Esophagus muscularis mucosa (tissue), 4 donors: ENCODE measurements around the gene PPEF1. TPM values are rescaled to one million over a fixed set of nuclear protein-coding genes. Genes with fewer than 3 reads are reported as not detected.

ENCODE experiments used
- DNase-seq: peaks from one replicate; pipeline ENCODE4 v3.0.0-alpha.2; 2017; ENCODE audit errors: extremely low spot score
- H3K27ac ChIP-seq, 4 donors: fragments of 200-600 bp; sonication (generic); replicated peaks in 1 of 4; 1 replicate in 3 of 4; 2 replicates in 1 of 4; pipeline ENCODE4 v1.5.1; 2016 to 2019; ENCODE audit warnings: mild to moderate bottlenecking in 1 of 4
- H3K27me3 ChIP-seq, 4 donors: fragments of 200-600 bp; sonication (generic); one replicate each; pipeline versions ENCODE4 v1.5.1 to v1.6.0; 2016 to 2019
- H3K36me3 ChIP-seq, 4 donors: fragments of 200-600 bp; sonication (generic); one replicate each; pipeline ENCODE4 v1.5.1; 2016 to 2019
- H3K4me1 ChIP-seq, 4 donors: fragments of 200-600 bp; sonication (generic); one replicate each; pipeline ENCODE4 v1.5.1; 2016 to 2019
- H3K4me3 ChIP-seq, 4 donors: fragments of 200-600 bp; sonication (generic); 1 replicate in 2 of 4; 2 replicates in 2 of 4; pipeline ENCODE4 v1.5.1; 2016 to 2019; ENCODE audit warnings: mild to moderate bottlenecking in 4 of 4, moderate library complexity in 1 of 4
- H3K9me3 ChIP-seq, 4 donors: fragments of 200-600 bp; sonication (generic); 1 replicate in 3 of 4; 2 replicates in 1 of 4; pipeline ENCODE4 v1.5.1; 2016 to 2019
- CTCF ChIP-seq, 3 experiments: fragments of 200-600 bp in 2 of 3; fragments of 450-650 bp in 1 of 3; sonication (generic) in 2 of 3; IDR thresholded peaks; one replicate each; pipeline ENCODE4 v1.5.1; 2017 to 2019; ENCODE audit warnings: antibody characterized with exemption in 3 of 3, mild to moderate bottlenecking in 2 of 3, moderate library complexity in 1 of 3
- EP300 ChIP-seq: sonication (generic); formaldehyde crosslinking; IDR thresholded peaks from one replicate; pipeline ENCODE4 v1.6.1; 2017; ENCODE audit warnings: antibody characterized with exemption
- POLR2A ChIP-seq: fragments of 450-650 bp; IDR thresholded peaks from one replicate; pipeline ENCODE4 v1.6.1; 2017; ENCODE audit warnings: antibody characterized with exemption, moderate library complexity, mild to moderate bottlenecking, low read depth
- POLR2AphosphoS5 ChIP-seq, 2 donors: sonication (generic); formaldehyde crosslinking; IDR thresholded peaks; one replicate each; pipeline ENCODE4 v1.6.1; 2017; ENCODE audit warnings: antibody characterized with exemption in 2 of 2
- WGBS: methylation state at CpG from one replicate; pipeline ENCODE4 v1.1.5; 2018; 5-methylcytosine and 5-hydroxymethylcytosine counted together
- intact Hi-C: fragments of 100-400 bp; cut with DNase I; formaldehyde crosslinking; loops from one replicate; pipeline ENCODE4 v1.15.1; 2023
- total RNA-seq, 4 donors: library from RNA; depleted of rRNA; stranded (reverse); fragments of >200 nt; gene quantifications; one replicate each; pipeline versions ENCODE4 v1.1.0 to v1.2.1, GENCODE V29; 2016

PPEF1 gene
- 1 to 10 TPM in 1 of 4 donors, under 1 TPM in 3; 0.29 to 1.7 (median 0.54) TPM for total RNA-seq

GRCh38 chrX:18707426-18708049 lies at the start of gene PPEF1:
TSS of gene PPEF1 (plus strand) at chrX:18707645. CDS start at chrX:18707781, 136 bp downstream.
- Histone ChIP-seq H3K36me3 (no peaks in the 10 kb centered on the region), H3K27me3 (no peaks in the 10 kb centered on the region), H3K4me3 (no peak within 1 kb of the TSS), H3K9me3 (peaks cover 0 to 5% (median 0%) of the 10 kb centered on the region in 4 donors), H3K4me1 (peaks cover 0 to 5% (median 2%) of the 10 kb centered on the region in 4 donors), H3K27ac (no peak within 1 kb of the TSS)
- TF ChIP-seq POLR2AphosphoS5 (IDR thresholded peaks at IDR 0.05): no peak
- no peak for DNase-seq
- intact Hi-C loops: no loop called here
- WGBS: 53% methylated on average over 8 of the region's 8 CpGs

- 81% methylated on average over 12 of the region's 12 CpGs for WGBS
- DNase-seq: no peak
- Histone ChIP-seq H3K9me3 (no peaks in the 10 kb centered on the region), H3K27ac (no peak overlapping the region), H3K27me3 (no peaks in the 10 kb centered on the region), H3K36me3 (no peaks in the 10 kb centered on the region), H3K4me1 (no peaks in the 10 kb centered on the region), H3K4me3 (no peak overlapping the region)
- intact Hi-C loops: no loop called here
- no peak for TF ChIP-seq POLR2AphosphoS5 (IDR thresholded peaks at IDR 0.05)
- TF ChIP-seq EP300: no peak
- no peak for TF ChIP-seq POLR2A
- TF ChIP-seq CTCF (IDR thresholded peaks at IDR 0.05): no peak
Measured at GRCh38 chrX:18661273-18661672, 46.2 kb upstream of the PPEF1 start.

- intact Hi-C loops: no loop called here
- 80% methylated on average over 8 of the region's 8 CpGs for WGBS
Measured at GRCh38 chrX:18664947-18665346, 42.5 kb upstream of the PPEF1 start.

GRCh38 chrX:18666614-18667013 lies 40.8 kb upstream of the PPEF1 start:
- Histone ChIP-seq H3K4me3 (no peak overlapping the region), H3K9me3 (no peaks in the 10 kb centered on the region), H3K27ac (no peak overlapping the region), H3K36me3 (no peaks in the 10 kb centered on the region), H3K27me3 (no peaks in the 10 kb centered on the region), H3K4me1 (no peaks in the 10 kb centered on the region)
- intact Hi-C loops: no loop called here
- 83% methylated on average over 15 of the region's 15 CpGs for WGBS
- no peak for TF ChIP-seq POLR2AphosphoS5 (IDR thresholded peaks at IDR 0.05)
- no peak for TF ChIP-seq EP300
- TF ChIP-seq POLR2A: no peak
- no peak for TF ChIP-seq CTCF (IDR thresholded peaks at IDR 0.05)
- DNase-seq: no peak

More at GRCh38 chrX:18664947-18665346, 42.5 kb upstream of the PPEF1 start:
- no peak for DNase-seq
- no peak overlapping the region for H3K4me3 ChIP-seq
- no peaks in the 10 kb centered on the region for H3K4me1 ChIP-seq
- no peaks in the 10 kb centered on the region for H3K27me3 ChIP-seq
- H3K27ac ChIP-seq: no peak overlapping the region
- no peak for TF ChIP-seq CTCF (IDR thresholded peaks at IDR 0.05)
- TF ChIP-seq POLR2AphosphoS5 (IDR thresholded peaks at IDR 0.05): no peak
- no peak for TF ChIP-seq POLR2A
- TF ChIP-seq EP300: no peak
- H3K9me3 ChIP-seq: no peaks in the 10 kb centered on the region
- H3K36me3 ChIP-seq: no peaks in the 10 kb centered on the region

- DNase-seq: no peak
- intact Hi-C loops: no loop called here
- 82% methylated on average over 15 of the region's 15 CpGs for whole genome bisulfite sequencing
- Histone ChIP-seq H3K27me3 (no peaks in the 10 kb centered on the region), H3K27ac (no peak overlapping the region), H3K9me3 (no peaks in the 10 kb centered on the region), H3K4me3 (no peak overlapping the region), H3K4me1 (no peaks in the 10 kb centered on the region), H3K36me3 (no peaks in the 10 kb centered on the region)
- no peak for TF ChIP-seq EP300
- TF ChIP-seq CTCF (IDR thresholded peaks at IDR 0.05): no peak
- no peak for TF ChIP-seq POLR2AphosphoS5 (IDR thresholded peaks at IDR 0.05)
- TF ChIP-seq POLR2A: no peak
Measured at GRCh38 chrX:18668071-18668835, 39.2 kb upstream of the PPEF1 start.
